MM.1S (cell line): ENCODE measurements around the gene MMD.

Experiments used
- CTCF ChIP-seq: fragments of 300-600 bp; sonication (generic); IDR thresholded peaks from 2 replicates; pipeline ENCODE4 v1.5.1; 2016; ENCODE audit warnings: antibody characterized with exemption, low read length, mixed read lengths
- EZH2 ChIP-seq: fragments of 300-600 bp; sonication (generic); optimal IDR thresholded peaks from 2 replicates; pipeline ENCODE3; 2017; ENCODE audit warnings: low read depth, mild to moderate bottlenecking, antibody characterized with exemption, low read length, mixed read lengths

GRCh38 chr17:55351226-55351625 lies 70.4 kb downstream of the MMD start:
- TF ChIP-seq CTCF (no peak), EZH2 (no peak)
